Germinal center (tissue), 1 donor: ENCODE measurements around the gene PRMT6.

Source experiments
- DNase-seq: peaks from one replicate; pipeline ENCODE4 v3.0.0; 2012; ENCODE audit warnings: mixed read lengths, low spot score

Gene PRMT6

DNA sequence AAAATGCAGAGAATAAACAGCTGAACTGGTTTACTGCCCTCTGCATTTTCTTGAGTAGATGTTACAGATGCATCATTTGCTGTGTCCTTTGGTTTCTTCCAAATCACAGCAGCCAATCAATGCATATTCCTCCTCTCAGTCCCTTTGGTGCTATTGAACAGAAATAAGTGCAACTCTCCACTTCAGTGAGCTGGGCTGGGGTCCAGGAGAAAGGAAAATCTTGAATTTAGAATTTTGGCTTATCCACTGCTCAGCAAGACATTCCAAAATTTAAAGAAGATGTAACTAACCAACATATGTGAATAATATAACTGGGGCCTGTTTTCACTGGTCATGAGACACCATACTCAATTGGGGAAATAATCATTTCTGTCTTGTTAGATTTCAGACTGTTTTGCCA lies 39.2 kb downstream of the PRMT6 start:
- no peak for DNase-seq

GRCh38 chr1:107096690-107097089 lies 40.2 kb downstream of the PRMT6 start:
- no peak for DNase-seq

- no peak for DNase-seq
These were observed 42.5 kb downstream of the PRMT6 start for GRCh38 chr1:107098961-107099360.

GRCh38 chr1:107100331-107100984 lies 44.0 kb downstream of the PRMT6 start:
- no peak for DNase-seq

GRCh38 chr1:107105914-107106313 lies 49.4 kb downstream of the PRMT6 start:
- DNase-seq = no peak
